Fibroblast of lung (primary cell): ENCODE measurements around the gene NRTN. TPM values are rescaled to one million over a fixed set of nuclear protein-coding genes. Genes with fewer than 3 reads are reported as not detected.

Experiments
- DNase-seq, 2 donors: peaks; one replicate each; pipeline versions ENCODE4 v3.0.0 to v3.0.0-alpha.2; 2010; ENCODE audit warnings: low read depth in 2 of 2
- H2AFZ ChIP-seq: 2 replicates; pipeline ENCODE4 v1.5.1; 2012; ENCODE audit warnings: low read length, control low read depth, inconsistent platforms
- H3K27ac ChIP-seq: 2 replicates; pipeline ENCODE4 v1.5.1; 2011; ENCODE audit warnings: low read length, control low read depth; ENCODE audit not compliant: insufficient read depth
- H3K27me3 ChIP-seq: 2 replicates; pipeline ENCODE4 v1.5.1; 2011; ENCODE audit warnings: mild to moderate bottlenecking, low read length; ENCODE audit not compliant: control insufficient read depth, insufficient read depth
- H3K36me3 ChIP-seq: 2 replicates; pipeline ENCODE4 v1.5.1; 2011; ENCODE audit warnings: low read length; ENCODE audit not compliant: control insufficient read depth, insufficient read depth
- H3K4me1 ChIP-seq: 2 replicates; pipeline ENCODE4 v1.5.1; 2011; ENCODE audit warnings: low read length; ENCODE audit not compliant: control insufficient read depth, insufficient read depth; ENCODE audit errors: extremely low read depth
- H3K4me2 ChIP-seq: 2 replicates; pipeline ENCODE4 v1.5.1; 2011; ENCODE audit warnings: low read length, control low read depth; ENCODE audit not compliant: insufficient read depth; ENCODE audit errors: extremely low read depth
- H3K4me3 ChIP-seq, 4 experiments: fragments of 200-600 bp in 1 of 4; sonication (generic) in 1 of 4; replicated peaks in 1 of 4; 2 replicates each; pipeline ENCODE4 v1.5.1; 2011 to 2016; ENCODE audit warnings: low read length in 4 of 4, low read depth in 3 of 4, mild to moderate bottlenecking in 3 of 4, control low read depth in 2 of 4, inconsistent platforms in 1 of 4, mixed read lengths in 1 of 4; ENCODE audit not compliant: insufficient read depth in 1 of 4; ENCODE audit errors: control extremely low read depth in 1 of 4
- H3K79me2 ChIP-seq: 2 replicates; pipeline ENCODE4 v1.5.1; 2012; ENCODE audit warnings: mild to moderate bottlenecking, low read length, inconsistent platforms; ENCODE audit not compliant: control insufficient read depth, insufficient read depth
- H3K9ac ChIP-seq: 2 replicates; pipeline ENCODE4 v1.5.1; 2011; ENCODE audit warnings: mild to moderate bottlenecking, low read length, control low read depth; ENCODE audit not compliant: insufficient read depth
- H3K9me3 ChIP-seq: 2 replicates; pipeline ENCODE4 v1.5.1; 2012; ENCODE audit warnings: low read depth, low read length; ENCODE audit not compliant: control insufficient read depth, insufficient read depth
- H4K20me1 ChIP-seq: 2 replicates; pipeline ENCODE4 v1.5.1; 2011; ENCODE audit warnings: low read length; ENCODE audit not compliant: control insufficient read depth, insufficient read depth; ENCODE audit errors: extremely low read depth
- CTCF ChIP-seq, 2 donors: IDR thresholded peaks in 1 of 2; conservative IDR thresholded peaks in 1 of 2; 1 replicate in 1 of 2; 2 replicates in 1 of 2; pipeline ENCODE4 v1.5.1; 2011 to 2012; ENCODE audit warnings: low read length in 2 of 2, control low read depth in 1 of 2, inconsistent platforms in 1 of 2, low read depth in 1 of 2, mild to moderate bottlenecking in 1 of 2
- EZH2 ChIP-seq: IDR thresholded peaks from 2 replicates; pipeline ENCODE4 v1.5.1; 2012; ENCODE audit warnings: low read length, control low read depth, mild to moderate bottlenecking; ENCODE audit errors: missing control alignments
- polyA plus RNA-seq, 2 donors: library from polyadenylated mRNA; depleted of rRNA in 1 of 2; stranded (reverse) in 1 of 2; unstranded in 1 of 2; fragments of >200 nt; gene quantifications; 2 replicates each; pipeline ENCODE4 v1.2.1, GENCODE V29; 2011 to 2012; ENCODE audit warnings: missing spikeins in 1 of 2
- total RNA-seq: library from RNA; depleted of rRNA; stranded (reverse); fragments of >200 nt; gene quantifications from 2 replicates; pipeline ENCODE4 v1.2.1, GENCODE V29; 2014

Gene NRTN
- total and polyA plus RNA-seq, 2 donors (not counting 1 experiment from before 2014, with no cell fraction given): 0.11 to 0.50 TPM

- H3K36me3 ChIP-seq: no peaks in the 10 kb centered on the region
- no peaks in the 10 kb centered on the region for H3K79me2 ChIP-seq
- no peak overlapping the region for H3K4me2 ChIP-seq
- H3K27ac ChIP-seq: no peak overlapping the region
- DNase-seq: no peak
- peaks cover 12% of the 10 kb centered on the region for H3K27me3 ChIP-seq
- TF ChIP-seq CTCF (conservative IDR thresholded peaks at IDR 0.05 in 1 of 2, IDR thresholded peaks at IDR 0.05 in 1 of 2; ENCODE audit: low read depth in 1 of 2, low read length in 2 of 2): no peak
- no peak for TF ChIP-seq EZH2
- no peak overlapping the region for H3K9ac ChIP-seq
- no peak overlapping the region for H3K4me3 ChIP-seq
- no peaks in the 10 kb centered on the region for H4K20me1 ChIP-seq
- no peaks in the 10 kb centered on the region for H3K9me3 ChIP-seq
- H3K4me1 ChIP-seq: peaks cover 4% of the 10 kb centered on the region
- no peak overlapping the region for H2AFZ ChIP-seq
Observed at GRCh38 chr19:5806905-5807304, 2.0 kb downstream of the NRTN start.

DNA sequence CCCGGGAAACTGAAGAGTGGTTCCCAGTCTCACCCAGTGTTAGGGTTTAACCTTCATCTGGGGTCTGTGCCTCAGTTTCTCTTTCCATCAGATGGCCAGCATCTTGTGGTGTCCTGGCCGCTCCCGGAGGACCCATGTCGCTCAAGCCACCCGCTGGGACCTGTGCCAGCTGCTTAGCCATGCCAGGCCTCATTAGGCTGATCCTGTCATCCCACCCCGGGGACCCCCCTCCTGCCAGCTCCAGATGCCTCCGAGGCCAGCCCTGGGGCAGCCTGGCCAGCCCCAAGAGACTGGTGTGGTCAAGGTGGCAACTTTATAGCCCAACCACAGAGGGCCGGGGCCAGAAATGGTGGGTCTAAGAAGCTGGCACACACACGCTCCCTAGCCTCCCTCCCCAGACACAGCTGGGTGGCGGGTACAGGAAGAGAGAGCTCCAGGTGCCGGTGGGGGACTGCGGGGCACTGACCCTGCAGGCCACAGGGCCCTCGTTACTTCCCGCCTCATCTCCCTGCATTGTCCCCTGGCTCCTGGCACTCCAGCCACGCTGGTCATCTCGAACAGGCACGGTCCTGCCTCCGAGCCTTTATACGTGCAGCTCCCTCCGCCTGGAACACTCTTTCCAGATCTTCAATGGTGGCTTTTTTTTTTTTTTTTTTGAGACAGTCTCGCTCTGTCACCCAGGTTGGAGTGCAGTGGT is 3.4 kb downstream of the NRTN start:
- H3K9me3 ChIP-seq: no peaks in the 10 kb centered on the region
- H3K36me3 ChIP-seq: no peaks in the 10 kb centered on the region
- H3K4me3 ChIP-seq: no peak overlapping the region
- no peaks in the 10 kb centered on the region for H4K20me1 ChIP-seq
- no peak overlapping the region for H3K4me2 ChIP-seq
- TF ChIP-seq CTCF (conservative IDR thresholded peaks at IDR 0.05 in 1 of 2, IDR thresholded peaks at IDR 0.05 in 1 of 2; ENCODE audit: low read depth in 1 of 2, low read length in 2 of 2): no peak
- TF ChIP-seq EZH2: no peak
- H3K4me1 ChIP-seq: peaks cover 4% of the 10 kb centered on the region
- H3K27ac ChIP-seq: no peak overlapping the region
- no peak overlapping the region for H3K9ac ChIP-seq
- peaks cover 12% of the 10 kb centered on the region for H3K27me3 ChIP-seq
- H3K79me2 ChIP-seq: no peaks in the 10 kb centered on the region
- H2AFZ ChIP-seq: no peak overlapping the region
- no peak for DNase-seq

DNA sequence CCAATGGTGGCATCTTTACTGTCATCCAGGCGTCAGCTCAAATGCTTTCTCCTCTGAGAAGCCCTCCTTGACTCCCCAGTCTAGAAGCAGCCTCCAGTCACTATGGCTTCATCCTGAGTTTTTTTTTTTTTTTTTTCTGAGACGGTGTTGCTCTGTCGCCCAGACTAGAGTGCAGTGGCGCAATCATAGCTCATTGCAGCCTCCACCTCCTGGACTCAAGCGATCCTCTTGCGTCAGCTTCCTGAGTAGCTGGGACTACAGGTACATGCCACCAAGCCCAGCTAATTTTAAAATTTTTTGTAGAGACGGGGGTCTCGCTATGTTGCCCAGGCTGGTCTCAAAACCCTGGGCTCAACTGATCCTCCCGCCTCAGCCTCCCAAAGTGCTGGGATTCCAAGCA is 4.2 kb downstream of the NRTN start:
- H3K4me1 ChIP-seq: no peaks in the 10 kb centered on the region
- no peaks in the 10 kb centered on the region for H3K36me3 ChIP-seq
- DNase-seq: no peak
- no peaks in the 10 kb centered on the region for H3K9me3 ChIP-seq
- H3K79me2 ChIP-seq: no peaks in the 10 kb centered on the region
- no peak overlapping the region for H3K9ac ChIP-seq
- no peak overlapping the region for H3K4me2 ChIP-seq
- no peak overlapping the region for H3K27ac ChIP-seq
- no peak overlapping the region for H3K4me3 ChIP-seq
- peaks cover 12% of the 10 kb centered on the region for H3K27me3 ChIP-seq
- no peak for TF ChIP-seq CTCF (conservative IDR thresholded peaks at IDR 0.05 in 1 of 2, IDR thresholded peaks at IDR 0.05 in 1 of 2; ENCODE audit: low read depth in 1 of 2, low read length in 2 of 2)
- TF ChIP-seq EZH2: no peak
- no peaks in the 10 kb centered on the region for H4K20me1 ChIP-seq
- H2AFZ ChIP-seq: no peak overlapping the region
